SK-N-SH (cell line): Measurements from ENCODE around the gene ZNF438.

Experiments used
- EP300 ChIP-seq, 2 experiments: IDR thresholded peaks; 2 replicates each; pipeline versions ENCODE4 v1.4.0 to v1.6.1; 2012; ENCODE audit warnings: borderline replicate concordance in 1 of 2, low read depth in 1 of 2, low read length in 1 of 2
- EZH2phosphoT487 ChIP-seq: fragments of 200-600 bp; sonication (generic); IDR thresholded peaks from 2 replicates; pipeline ENCODE4 v1.6.1; 2017; ENCODE audit warnings: low read depth, mixed run types, mild to moderate bottlenecking, antibody characterized with exemption, moderate library complexity, borderline replicate concordance
- FOXM1 ChIP-seq: IDR thresholded peaks from 2 replicates; pipeline ENCODE4 v1.4.0; 2012; ENCODE audit warnings: low read depth, mild to moderate bottlenecking
- GATA2 ChIP-seq: sonication (generic); formaldehyde crosslinking; IDR thresholded peaks from 2 replicates; pipeline ENCODE4 v1.5.0; 2020; ENCODE audit warnings: mild to moderate bottlenecking, missing genetic modification reagents
- NFIC ChIP-seq: IDR thresholded peaks from 2 replicates; pipeline ENCODE4 v1.4.0; 2012; ENCODE audit warnings: borderline replicate concordance
- PBX3 ChIP-seq: IDR thresholded peaks from 2 replicates; pipeline ENCODE4; 2012
- RFX5 ChIP-seq: IDR thresholded peaks from 2 replicates; pipeline ENCODE4 v1.6.1; 2012; ENCODE audit warnings: mild to moderate bottlenecking, improper control_type of control experiment, low read length
- SMC3 ChIP-seq: IDR thresholded peaks from 2 replicates; pipeline ENCODE4 v1.6.1; 2012; ENCODE audit warnings: low read depth, low read length, improper control_type of control experiment
- TEAD4 ChIP-seq: IDR thresholded peaks from 2 replicates; pipeline ENCODE4 v1.4.0; 2012; ENCODE audit warnings: mild to moderate bottlenecking, borderline replicate concordance; ENCODE audit not compliant: insufficient read depth
- TF ChIP-seq, protein P1 (sequence below): fragments of 200-600 bp; sonication (generic); IDR thresholded peaks from 2 replicates; pipeline ENCODE4 v1.6.1; 2017; ENCODE audit warnings: antibody characterized with exemption, mild to moderate bottlenecking, moderate library complexity
- TF ChIP-seq, protein P2 (sequence below): IDR thresholded peaks from 2 replicates; pipeline ENCODE4 v1.4.0; 2012; ENCODE audit warnings: low read depth
- TF ChIP-seq, protein P3 (sequence below): fragments of 150-350 bp; IDR thresholded peaks from 2 replicates; pipeline ENCODE4 v1.6.1; 2017; ENCODE audit warnings: antibody characterized with exemption, low read length, low read depth, borderline replicate concordance

DNA sequence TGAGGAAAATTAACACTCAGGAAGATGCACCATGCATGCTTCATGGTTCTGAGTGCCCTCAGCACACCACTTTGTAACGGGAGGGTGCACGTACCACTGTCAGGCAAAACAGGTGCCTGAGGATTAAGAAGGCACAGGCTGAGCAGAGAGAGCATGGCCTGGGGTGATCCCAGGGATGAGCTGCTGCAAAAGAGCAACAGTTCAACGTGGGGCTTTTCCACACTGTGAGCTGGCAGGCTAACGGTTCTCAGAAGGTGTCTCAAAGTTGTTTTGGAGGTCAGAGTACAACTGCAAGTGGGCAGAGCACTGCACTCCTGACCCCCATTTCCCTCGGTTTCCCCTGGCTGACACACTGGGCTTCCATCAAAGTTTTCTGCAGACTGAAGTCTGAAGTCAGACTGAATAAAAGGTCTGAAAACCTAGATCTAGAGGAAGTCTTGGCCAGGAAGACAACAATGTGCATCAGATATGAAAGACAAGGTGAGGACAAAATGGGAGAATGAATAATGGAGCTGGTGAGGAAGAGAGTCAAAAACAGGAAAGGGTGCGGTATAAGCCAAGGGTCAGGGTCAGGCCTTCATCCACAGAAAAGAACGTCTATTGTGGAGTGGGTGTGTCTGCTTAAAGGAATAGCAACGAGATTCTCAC, 20.5 kb downstream of the ZNF438 start:
- TF ChIP-seq, protein P1, sequence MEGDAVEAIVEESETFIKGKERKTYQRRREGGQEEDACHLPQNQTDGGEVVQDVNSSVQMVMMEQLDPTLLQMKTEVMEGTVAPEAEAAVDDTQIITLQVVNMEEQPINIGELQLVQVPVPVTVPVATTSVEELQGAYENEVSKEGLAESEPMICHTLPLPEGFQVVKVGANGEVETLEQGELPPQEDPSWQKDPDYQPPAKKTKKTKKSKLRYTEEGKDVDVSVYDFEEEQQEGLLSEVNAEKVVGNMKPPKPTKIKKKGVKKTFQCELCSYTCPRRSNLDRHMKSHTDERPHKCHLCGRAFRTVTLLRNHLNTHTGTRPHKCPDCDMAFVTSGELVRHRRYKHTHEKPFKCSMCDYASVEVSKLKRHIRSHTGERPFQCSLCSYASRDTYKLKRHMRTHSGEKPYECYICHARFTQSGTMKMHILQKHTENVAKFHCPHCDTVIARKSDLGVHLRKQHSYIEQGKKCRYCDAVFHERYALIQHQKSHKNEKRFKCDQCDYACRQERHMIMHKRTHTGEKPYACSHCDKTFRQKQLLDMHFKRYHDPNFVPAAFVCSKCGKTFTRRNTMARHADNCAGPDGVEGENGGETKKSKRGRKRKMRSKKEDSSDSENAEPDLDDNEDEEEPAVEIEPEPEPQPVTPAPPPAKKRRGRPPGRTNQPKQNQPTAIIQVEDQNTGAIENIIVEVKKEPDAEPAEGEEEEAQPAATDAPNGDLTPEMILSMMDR: no peak
- no peak for TF ChIP-seq TEAD4
- TF ChIP-seq GATA2 (CRISPR knock-in tag): no peak
- no peak for TF ChIP-seq RFX5
- TF ChIP-seq NFIC: no peak
- no peak for TF ChIP-seq PBX3
- TF ChIP-seq, protein P2, sequence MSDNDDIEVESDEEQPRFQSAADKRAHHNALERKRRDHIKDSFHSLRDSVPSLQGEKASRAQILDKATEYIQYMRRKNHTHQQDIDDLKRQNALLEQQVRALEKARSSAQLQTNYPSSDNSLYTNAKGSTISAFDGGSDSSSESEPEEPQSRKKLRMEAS: no peak
- TF ChIP-seq FOXM1: no peak
- no peak for TF ChIP-seq EP300 (IDR thresholded peaks at IDR 0.05; ENCODE audit: borderline replicate concordance in 1 of 2, low read depth in 1 of 2, low read length in 1 of 2)
- TF ChIP-seq, protein P3, sequence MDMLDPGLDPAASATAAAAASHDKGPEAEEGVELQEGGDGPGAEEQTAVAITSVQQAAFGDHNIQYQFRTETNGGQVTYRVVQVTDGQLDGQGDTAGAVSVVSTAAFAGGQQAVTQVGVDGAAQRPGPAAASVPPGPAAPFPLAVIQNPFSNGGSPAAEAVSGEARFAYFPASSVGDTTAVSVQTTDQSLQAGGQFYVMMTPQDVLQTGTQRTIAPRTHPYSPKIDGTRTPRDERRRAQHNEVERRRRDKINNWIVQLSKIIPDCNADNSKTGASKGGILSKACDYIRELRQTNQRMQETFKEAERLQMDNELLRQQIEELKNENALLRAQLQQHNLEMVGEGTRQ: no peak
- no peak for TF ChIP-seq SMC3
- no peak for TF ChIP-seq EZH2phosphoT487
